Measurements from ENCODE around the gene ZNF532.
A peak's percentile ranks its signal among the peaks of the same experiment; 100 is the strongest.

The ZNF532 gene

DNA sequence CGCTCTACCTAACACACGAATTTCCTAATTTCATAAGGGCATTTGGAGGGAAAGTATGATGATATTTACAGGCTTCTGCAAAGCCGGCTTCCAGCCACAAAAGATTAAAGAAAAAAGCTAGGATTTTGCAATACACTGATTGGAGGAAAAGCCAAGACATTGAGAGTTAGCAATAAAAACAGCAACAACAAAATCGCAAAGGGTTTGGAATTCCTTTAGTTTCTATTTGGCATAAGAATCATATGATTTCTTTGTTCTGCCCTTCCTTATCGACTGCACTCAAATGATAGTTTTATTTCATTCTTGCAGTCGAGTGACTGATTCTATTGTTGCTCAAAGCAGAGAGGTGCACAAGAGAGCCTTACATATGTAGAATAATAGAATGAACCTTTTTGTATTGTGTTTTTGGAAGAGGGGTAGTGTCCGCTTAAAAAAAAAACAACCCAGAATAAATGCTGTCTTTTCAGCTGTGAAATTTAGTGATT, 3.9 kb upstream of the ZNF532 start:
- DNase-seq = no peak
- H3K9me2 ChIP-seq (replicated peaks; ENCODE audit: insufficient read depth, low read length) = no peaks in the 10 kb centered on the region
- no peak for TF ChIP-seq EZH2 (optimal IDR thresholded peaks at IDR 0.05; ENCODE audit: low read depth, low read length)
- no peaks in the 10 kb centered on the region for H3K9me3 ChIP-seq (replicated peaks; ENCODE audit: insufficient read depth, low read length)
- H3K4me3 ChIP-seq (ENCODE audit: low read length) = no peak overlapping the region
- H3K4me2 ChIP-seq (ENCODE audit: low read depth, low read length) = no peak overlapping the region
- H3F3A ChIP-seq (ENCODE audit: insufficient read depth, low read length) = 0 out of 2 replicates have a peak, but pooled peaks cover 3% of the 10 kb centered on the region
- H4K20me1 ChIP-seq (ENCODE audit: insufficient read depth, low read length) = no peaks in the 10 kb centered on the region
- no peak overlapping the region for H2AFZ ChIP-seq (ENCODE audit: low read length)
- H3K4me1 ChIP-seq (ENCODE audit: low read length) = 0 out of 2 replicates have a peak, but pooled peaks cover 3% of the 10 kb centered on the region
- H3K27ac ChIP-seq (ENCODE audit: low read length) = no peak overlapping the region
- H3K36me3 ChIP-seq (replicated peaks; ENCODE audit: insufficient read depth, low read length) = no peaks in the 10 kb centered on the region
- no peaks in the 10 kb centered on the region for H3K79me2 ChIP-seq (ENCODE audit: low read length)
- H3K27me3 ChIP-seq (replicated peaks; ENCODE audit: insufficient read depth, low read length) = no peaks in the 10 kb centered on the region; the same call in 1 of the 2 replicates
- no peak overlapping the region for H3K9ac ChIP-seq (ENCODE audit: low read length)

- Histone ChIP-seq H3K4me2 (ENCODE audit: low read depth, low read length) (no peak overlapping the region), H3K27ac (ENCODE audit: low read length) (no peak overlapping the region), H3K4me1 (ENCODE audit: low read length) (0 out of 2 replicates have a peak, but pooled peaks cover 3% of the 10 kb centered on the region), H3K36me3 (replicated peaks; ENCODE audit: insufficient read depth, low read length) (no peaks in the 10 kb centered on the region), H3K27me3 (replicated peaks; ENCODE audit: insufficient read depth, low read length) (no peaks in the 10 kb centered on the region; the same call in 1 of the 2 replicates), H3F3A (ENCODE audit: insufficient read depth, low read length) (0 out of 2 replicates have a peak, but pooled peaks cover 3% of the 10 kb centered on the region), H3K4me3 (ENCODE audit: low read length) (no peak overlapping the region), H2AFZ (ENCODE audit: low read length) (no peak overlapping the region), H4K20me1 (ENCODE audit: insufficient read depth, low read length) (no peaks in the 10 kb centered on the region), H3K9ac (ENCODE audit: low read length) (no peak overlapping the region), H3K9me2 (replicated peaks; ENCODE audit: insufficient read depth, low read length) (no peaks in the 10 kb centered on the region), H3K9me3 (replicated peaks; ENCODE audit: insufficient read depth, low read length) (no peaks in the 10 kb centered on the region), H3K79me2 (ENCODE audit: low read length) (no peaks in the 10 kb centered on the region)
- TF ChIP-seq EZH2phosphoT487 (IDR thresholded peaks at IDR 0.05; ENCODE audit: low read length) (no peak), EZH2 (optimal IDR thresholded peaks at IDR 0.05; ENCODE audit: low read depth, low read length) (no peak)
- TF ChIP-seq, protein P1, sequence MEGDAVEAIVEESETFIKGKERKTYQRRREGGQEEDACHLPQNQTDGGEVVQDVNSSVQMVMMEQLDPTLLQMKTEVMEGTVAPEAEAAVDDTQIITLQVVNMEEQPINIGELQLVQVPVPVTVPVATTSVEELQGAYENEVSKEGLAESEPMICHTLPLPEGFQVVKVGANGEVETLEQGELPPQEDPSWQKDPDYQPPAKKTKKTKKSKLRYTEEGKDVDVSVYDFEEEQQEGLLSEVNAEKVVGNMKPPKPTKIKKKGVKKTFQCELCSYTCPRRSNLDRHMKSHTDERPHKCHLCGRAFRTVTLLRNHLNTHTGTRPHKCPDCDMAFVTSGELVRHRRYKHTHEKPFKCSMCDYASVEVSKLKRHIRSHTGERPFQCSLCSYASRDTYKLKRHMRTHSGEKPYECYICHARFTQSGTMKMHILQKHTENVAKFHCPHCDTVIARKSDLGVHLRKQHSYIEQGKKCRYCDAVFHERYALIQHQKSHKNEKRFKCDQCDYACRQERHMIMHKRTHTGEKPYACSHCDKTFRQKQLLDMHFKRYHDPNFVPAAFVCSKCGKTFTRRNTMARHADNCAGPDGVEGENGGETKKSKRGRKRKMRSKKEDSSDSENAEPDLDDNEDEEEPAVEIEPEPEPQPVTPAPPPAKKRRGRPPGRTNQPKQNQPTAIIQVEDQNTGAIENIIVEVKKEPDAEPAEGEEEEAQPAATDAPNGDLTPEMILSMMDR (IDR thresholded peaks at IDR 0.05; ENCODE audit: low read length) = no peak
- DNase-seq = no peak
These were observed 3.3 kb upstream of the ZNF532 start for GRCh38 chr18:58861353-58861752.

- Histone ChIP-seq H3K79me2 (ENCODE audit: low read length) (no peaks in the 10 kb centered on the region), H3K27ac (ENCODE audit: low read length) (no peak overlapping the region), H3K4me1 (ENCODE audit: low read length) (0 out of 2 replicates have a peak, but pooled peaks cover 3% of the 10 kb centered on the region), H3K9me2 (replicated peaks; ENCODE audit: insufficient read depth, low read length) (no peaks in the 10 kb centered on the region), H4K20me1 (ENCODE audit: insufficient read depth, low read length) (no peaks in the 10 kb centered on the region), H3K9me3 (replicated peaks; ENCODE audit: insufficient read depth, low read length) (no peaks in the 10 kb centered on the region), H3F3A (ENCODE audit: insufficient read depth, low read length) (0 out of 2 replicates have a peak, but pooled peaks cover 3% of the 10 kb centered on the region), H3K36me3 (replicated peaks; ENCODE audit: insufficient read depth, low read length) (no peaks in the 10 kb centered on the region), H3K4me3 (ENCODE audit: low read length) (no peak overlapping the region), H2AFZ (ENCODE audit: low read length) (no peak overlapping the region), H3K27me3 (replicated peaks; ENCODE audit: insufficient read depth, low read length) (no peaks in the 10 kb centered on the region; the same call in 1 of the 2 replicates), H3K9ac (ENCODE audit: low read length) (no peak overlapping the region), H3K4me2 (ENCODE audit: low read depth, low read length) (no peak overlapping the region)
- no peak for DNase-seq
- TF ChIP-seq EZH2 (optimal IDR thresholded peaks at IDR 0.05; ENCODE audit: low read depth, low read length) (no peak), EZH2phosphoT487 (IDR thresholded peaks at IDR 0.05; ENCODE audit: low read length) (no peak)
- TF ChIP-seq, protein P1 (IDR thresholded peaks at IDR 0.05; ENCODE audit: low read length) = no peak
These were observed 2.8 kb upstream of the ZNF532 start for GRCh38 chr18:58861861-58862301.

- no peaks in the 10 kb centered on the region for H3K36me3 ChIP-seq (replicated peaks; ENCODE audit: insufficient read depth, low read length)
- no peak overlapping the region for H3K27ac ChIP-seq (ENCODE audit: low read length)
- no peak for DNase-seq
- H3K9me3 ChIP-seq (replicated peaks; ENCODE audit: insufficient read depth, low read length) = no peaks in the 10 kb centered on the region
- no peaks in the 10 kb centered on the region for H3K79me2 ChIP-seq (ENCODE audit: low read length)
- 0 out of 2 replicates have a peak, but pooled peaks cover 3% of the 10 kb centered on the region for H3K4me1 ChIP-seq (ENCODE audit: low read length)
- no peak overlapping the region for H3K9ac ChIP-seq (ENCODE audit: low read length)
- H4K20me1 ChIP-seq (ENCODE audit: insufficient read depth, low read length) = no peaks in the 10 kb centered on the region
- H3K4me2 ChIP-seq (ENCODE audit: low read depth, low read length) = peak overlapping the region; percentile 77; the same call in 1 of the 2 replicates
- H2AFZ ChIP-seq (ENCODE audit: low read length) = no peak overlapping the region
- H3K9me2 ChIP-seq (replicated peaks; ENCODE audit: insufficient read depth, low read length) = no peaks in the 10 kb centered on the region
- H3F3A ChIP-seq (ENCODE audit: insufficient read depth, low read length) = 0 out of 2 replicates have a peak, but pooled peaks cover 3% of the 10 kb centered on the region
- no peak for TF ChIP-seq EZH2phosphoT487 (IDR thresholded peaks at IDR 0.05; ENCODE audit: low read length)
- TF ChIP-seq, protein P1 (IDR thresholded peaks at IDR 0.05; ENCODE audit: low read length) = no peak
- no peaks in the 10 kb centered on the region; the same call in 1 of the 2 replicates for H3K27me3 ChIP-seq (replicated peaks; ENCODE audit: insufficient read depth, low read length)
- H3K4me3 ChIP-seq (ENCODE audit: low read length) = no peak overlapping the region
These were observed 2.3 kb upstream of the ZNF532 start for GRCh38 chr18:58862356-58862755.
